Memory B cell (primary cell): ENCODE results near the gene DYRK3.

Experiments
- ATAC-seq: fragments of 150-1000 bp; cut with Tn5 transposase; 2 replicates; pipeline ENCODE4 v1.10.0; 2021; ENCODE audit warnings: low read depth, mild to moderate bottlenecking, moderate library complexity
- DNase-seq, 2 donors: peaks; one replicate each; pipeline ENCODE4 v3.0.0; 2022; ENCODE audit warnings: low spot score in 2 of 2
- H3K27ac Mint-ChIP-seq: one replicate; pipeline ENCODE4 v1.8.0; 2022; ENCODE audit warnings: mild to moderate bottlenecking, moderate library complexity, mixed read lengths
- H3K27me3 Mint-ChIP-seq: one replicate; pipeline ENCODE4 v1.8.0; 2022; ENCODE audit warnings: mixed read lengths
- H3K36me3 Mint-ChIP-seq: one replicate; pipeline ENCODE4 v1.8.0; 2022; ENCODE audit warnings: mild to moderate bottlenecking, mixed read lengths
- H3K4me1 Mint-ChIP-seq: one replicate; pipeline ENCODE4 v1.8.0; 2022; ENCODE audit warnings: mixed read lengths
- H3K4me3 Mint-ChIP-seq: one replicate; pipeline ENCODE4 v1.8.0; 2022; ENCODE audit warnings: mild to moderate bottlenecking, moderate library complexity, mixed read lengths
- H3K9me3 Mint-ChIP-seq: one replicate; pipeline ENCODE4 v1.8.0; 2022; ENCODE audit warnings: mixed read lengths

The DYRK3 gene

DNA sequence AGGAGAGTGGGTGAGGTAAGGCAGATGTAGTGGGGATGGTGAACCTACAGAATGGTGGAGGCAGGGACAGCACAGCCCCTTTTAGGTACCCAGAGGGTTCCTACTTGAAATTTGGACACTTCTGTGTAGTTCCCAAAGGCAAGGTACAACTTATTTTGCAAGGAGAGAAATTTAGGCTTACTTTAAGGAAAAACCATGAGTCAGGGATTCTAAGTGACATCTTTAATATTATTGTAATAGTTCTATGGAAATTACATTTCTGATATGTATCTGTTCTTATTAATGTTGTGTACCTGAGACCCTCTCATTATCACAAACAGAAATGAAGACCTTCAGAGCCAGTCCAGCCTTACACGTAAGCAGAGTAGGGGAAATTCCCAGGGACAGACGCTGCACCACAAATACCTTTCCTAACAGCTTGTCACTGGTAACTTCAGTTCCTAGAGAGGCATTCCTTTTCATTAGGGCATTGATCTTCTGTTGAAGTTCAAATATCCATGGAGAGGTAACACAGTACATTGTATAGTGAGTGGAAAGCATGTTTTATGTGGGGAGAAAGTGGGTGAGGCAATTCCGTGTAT is 7.9 kb downstream of the DYRK3 start:
- H3K9me3 Mint-ChIP-seq: no peaks in the 10 kb centered on the region
- no peaks in the 10 kb centered on the region for H3K4me1 Mint-ChIP-seq
- H3K27me3 Mint-ChIP-seq: peaks cover 4% of the 10 kb centered on the region
- H3K4me3 Mint-ChIP-seq: no peak overlapping the region
- DNase-seq: no peak
- ATAC-seq: no peak
- no peak overlapping the region for H3K27ac Mint-ChIP-seq
- H3K36me3 Mint-ChIP-seq: no peaks in the 10 kb centered on the region

DNA sequence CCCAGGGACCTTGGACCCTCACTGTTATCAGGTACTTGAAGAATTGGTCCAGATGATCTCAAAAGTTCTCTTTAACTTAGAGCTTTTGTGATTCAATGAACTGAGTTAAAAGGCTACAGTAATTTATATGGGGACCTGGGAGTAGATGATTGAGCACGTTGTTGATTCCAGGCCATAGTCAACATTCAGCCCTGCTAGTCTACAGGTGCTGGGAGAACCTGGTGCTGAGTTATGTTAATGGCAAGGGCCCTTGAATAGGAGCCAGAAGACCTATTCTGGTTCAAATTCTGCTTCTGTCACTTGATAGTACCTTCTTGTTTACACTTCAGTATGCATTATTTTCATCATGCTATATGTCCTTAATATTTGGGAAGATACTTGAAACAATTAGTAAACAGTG is 11.2 kb downstream of the DYRK3 start:
- H3K36me3 Mint-ChIP-seq: no peaks in the 10 kb centered on the region
- peaks cover 4% of the 10 kb centered on the region for H3K27me3 Mint-ChIP-seq
- ATAC-seq: no peak
- no peak for DNase-seq
- no peak overlapping the region for H3K4me3 Mint-ChIP-seq
- no peak overlapping the region for H3K27ac Mint-ChIP-seq
- no peaks in the 10 kb centered on the region for H3K9me3 Mint-ChIP-seq
- H3K4me1 Mint-ChIP-seq: no peaks in the 10 kb centered on the region

DNA sequence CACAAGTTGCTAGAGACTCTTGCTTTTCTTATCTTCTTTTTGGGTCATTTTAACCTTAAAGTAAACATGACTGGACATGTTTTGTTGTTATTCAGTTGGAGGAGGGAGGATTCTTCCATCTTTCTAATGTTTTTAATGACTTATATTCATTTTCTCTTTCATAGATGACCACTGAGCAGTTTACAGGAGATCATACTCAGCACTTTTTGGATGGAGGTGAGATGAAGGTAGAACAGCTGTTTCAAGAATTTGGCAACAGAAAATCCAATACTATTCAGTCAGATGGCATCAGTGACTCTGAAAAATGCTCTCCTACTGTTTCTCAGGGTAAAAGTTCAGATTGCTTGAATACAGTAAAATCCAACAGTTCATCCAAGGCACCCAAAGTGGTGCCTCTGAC is 11.9 kb downstream of the DYRK3 start:
- H3K36me3 Mint-ChIP-seq: no peaks in the 10 kb centered on the region
- no peak for ATAC-seq
- no peak for DNase-seq
- no peak overlapping the region for H3K4me3 Mint-ChIP-seq
- no peaks in the 10 kb centered on the region for H3K9me3 Mint-ChIP-seq
- no peaks in the 10 kb centered on the region for H3K4me1 Mint-ChIP-seq
- H3K27ac Mint-ChIP-seq: no peak overlapping the region
- peaks cover 4% of the 10 kb centered on the region for H3K27me3 Mint-ChIP-seq

DNA sequence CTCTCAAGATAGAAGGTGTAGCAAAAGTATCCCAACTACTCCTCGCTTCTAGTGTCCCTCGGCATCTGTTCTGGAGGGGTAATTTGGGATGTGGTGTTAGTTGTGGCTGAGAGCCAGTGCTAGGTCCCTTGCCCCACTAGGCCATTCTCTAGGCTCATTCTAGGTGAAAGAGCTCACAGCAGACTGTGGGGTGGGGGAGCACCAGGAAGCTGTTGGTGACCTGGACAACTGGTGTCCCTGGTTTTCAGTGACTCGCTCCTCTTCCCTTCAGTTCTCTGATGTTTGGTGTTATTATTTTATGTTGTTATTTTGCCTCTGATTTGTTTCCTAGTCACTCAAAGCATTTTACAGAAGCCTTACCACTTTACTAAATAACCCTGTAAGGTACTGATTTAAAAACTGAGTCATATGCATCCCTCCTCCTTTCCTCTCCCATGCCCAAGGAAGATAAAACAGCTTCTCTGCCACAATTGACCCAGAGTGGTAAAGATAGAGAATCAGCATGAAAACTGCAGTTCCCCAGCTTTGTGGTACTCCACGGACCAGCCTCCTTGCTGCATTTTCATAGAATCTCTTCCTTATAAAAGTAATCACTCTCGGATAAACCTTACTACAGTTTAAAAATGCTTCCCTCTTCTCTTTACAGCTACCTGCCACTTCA is 14.1 kb downstream of the DYRK3 start:
- Mint-ChIP-seq H3K4me3 (no peak overlapping the region), H3K9me3 (no peaks in the 10 kb centered on the region), H3K36me3 (no peaks in the 10 kb centered on the region), H3K27ac (no peak overlapping the region), H3K27me3 (no peaks in the 10 kb centered on the region), H3K4me1 (no peaks in the 10 kb centered on the region)
- no peak for ATAC-seq
- DNase-seq: no peak

DNA sequence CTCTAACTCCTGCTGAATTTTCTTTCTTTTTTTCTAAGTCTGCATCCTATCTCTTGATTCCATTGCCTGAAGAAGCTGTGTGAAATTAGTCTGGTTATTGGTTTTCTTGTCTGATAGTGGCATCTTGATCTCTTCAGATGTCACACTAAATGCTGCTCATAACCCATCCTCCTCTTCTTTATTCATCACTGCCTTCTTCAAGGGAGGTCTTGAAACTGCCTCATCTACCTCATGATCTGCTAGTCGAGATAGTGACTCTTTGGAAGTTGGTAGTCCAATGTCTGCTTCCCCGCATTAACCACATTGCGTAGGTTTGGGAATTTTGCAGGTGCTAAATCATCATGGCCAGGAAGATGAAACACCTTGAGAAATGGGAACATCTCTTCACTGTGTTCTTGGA is 15.7 kb downstream of the DYRK3 start:
- Mint-ChIP-seq H3K9me3 (no peaks in the 10 kb centered on the region), H3K27ac (no peak overlapping the region), H3K36me3 (no peaks in the 10 kb centered on the region), H3K4me3 (no peak overlapping the region), H3K4me1 (no peaks in the 10 kb centered on the region), H3K27me3 (no peaks in the 10 kb centered on the region)
- DNase-seq (no peak), ATAC-seq (no peak)

DNA sequence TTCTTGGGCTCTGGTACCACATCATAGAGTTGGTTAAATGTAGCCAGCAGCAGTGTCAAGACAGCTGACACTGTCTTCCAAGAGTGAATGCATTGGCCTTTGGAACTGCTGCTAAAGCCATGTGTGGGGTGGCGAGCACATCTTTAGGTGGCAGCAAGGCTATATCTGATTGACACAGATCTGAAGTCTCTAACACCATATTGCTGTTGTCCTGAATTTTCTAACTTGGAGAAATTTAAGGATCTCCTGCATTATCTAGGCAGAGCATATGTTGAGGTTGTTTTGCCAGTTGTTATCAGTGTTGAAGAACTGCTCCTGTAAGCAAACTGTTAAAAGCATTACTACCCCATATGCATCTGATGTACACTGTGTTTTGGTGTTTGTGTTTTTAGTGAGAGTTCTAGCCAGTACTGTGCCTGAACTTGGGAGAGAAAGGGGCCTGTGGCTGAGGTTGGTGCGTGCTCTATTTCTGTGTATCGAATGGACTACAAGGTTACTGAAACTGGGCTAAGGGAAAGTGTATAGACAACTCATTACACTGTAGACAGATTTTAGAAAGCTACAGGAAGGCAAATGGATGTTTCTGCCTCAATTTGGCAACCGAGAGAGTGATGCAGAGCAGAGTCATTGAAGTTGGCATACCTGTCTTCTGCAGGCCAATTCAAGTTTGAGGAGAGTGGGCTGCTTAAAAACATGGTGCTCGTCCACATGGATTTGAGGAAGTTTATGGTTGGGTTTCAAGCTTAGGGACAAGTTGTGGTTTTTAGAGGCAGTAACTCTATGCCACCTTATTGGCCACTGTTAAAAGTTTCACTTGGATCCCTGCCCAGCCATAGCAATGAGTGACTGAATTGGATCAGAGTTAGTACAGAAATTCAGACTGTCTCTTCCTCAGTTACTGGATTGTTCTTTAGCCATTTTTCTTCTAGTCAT is 16.9 kb downstream of the DYRK3 start:
- no peak overlapping the region for H3K4me3 Mint-ChIP-seq
- DNase-seq: no peak
- peaks cover under 1% of the 10 kb centered on the region for H3K4me1 Mint-ChIP-seq
- no peaks in the 10 kb centered on the region for H3K36me3 Mint-ChIP-seq
- no peak for ATAC-seq
- no peaks in the 10 kb centered on the region for H3K9me3 Mint-ChIP-seq
- H3K27me3 Mint-ChIP-seq: peaks cover 2% of the 10 kb centered on the region
- no peak overlapping the region for H3K27ac Mint-ChIP-seq

DNA sequence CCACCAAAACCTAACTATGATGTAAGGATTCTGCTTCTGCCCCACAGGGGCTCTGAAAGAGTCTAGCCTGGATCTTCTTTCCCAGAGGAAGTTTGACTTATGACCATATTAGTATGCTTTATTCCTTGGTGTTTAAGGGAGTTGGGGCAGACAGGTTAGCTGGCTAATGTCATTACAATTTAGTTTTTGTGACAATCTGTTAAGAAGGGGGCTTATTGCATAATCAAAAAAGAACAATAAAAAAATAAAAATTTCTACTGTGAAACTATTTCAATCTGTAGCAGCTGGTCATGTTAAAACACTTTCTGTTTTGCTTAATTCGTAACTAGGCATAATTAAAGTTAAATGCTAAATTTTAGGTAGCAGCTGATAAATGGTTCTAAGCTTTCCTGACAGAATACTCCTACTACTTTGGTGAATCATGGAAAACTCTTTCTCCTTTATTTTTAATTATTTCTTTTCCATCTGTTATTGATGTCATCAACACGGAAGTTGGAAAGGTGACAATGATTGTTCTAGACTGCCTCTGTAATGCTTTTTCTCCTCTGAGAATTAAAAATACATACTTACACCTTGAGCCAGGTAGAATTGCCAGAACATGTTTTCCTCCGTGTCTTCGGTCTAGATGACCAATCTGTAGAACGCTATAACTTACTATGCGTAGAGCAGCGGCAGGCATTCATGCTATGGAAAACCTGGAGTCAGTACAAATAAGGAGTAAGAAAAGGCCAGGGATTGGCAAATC is 18.6 kb downstream of the DYRK3 start:
- Mint-ChIP-seq H3K27ac (no peak overlapping the region), H3K4me3 (no peak overlapping the region), H3K4me1 (peaks cover 13% of the 10 kb centered on the region), H3K9me3 (no peaks in the 10 kb centered on the region), H3K27me3 (peaks cover 5% of the 10 kb centered on the region), H3K36me3 (no peaks in the 10 kb centered on the region)
- ATAC-seq (no peak), DNase-seq (no peak)

DNA sequence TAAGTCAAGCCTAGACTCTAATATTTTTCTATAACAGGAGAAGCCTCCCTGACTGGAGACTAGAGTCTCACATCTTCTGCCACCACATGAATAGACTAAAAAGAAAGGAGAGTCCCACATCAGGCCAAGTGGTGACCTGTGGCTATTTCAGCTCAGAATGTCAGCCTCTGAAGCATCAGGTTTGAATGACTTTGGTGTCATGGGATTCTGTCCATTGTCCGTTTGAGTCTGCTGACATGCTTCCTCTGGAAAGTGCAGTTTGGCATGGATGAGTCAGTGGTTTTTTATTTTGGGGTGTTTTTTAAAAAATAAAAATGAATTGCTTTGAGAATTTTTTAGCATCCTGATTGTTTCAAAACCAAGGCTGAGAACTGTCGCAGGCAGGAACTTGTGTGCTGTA is 19.5 kb downstream of the DYRK3 start:
- Mint-ChIP-seq H3K27me3 (peaks cover 5% of the 10 kb centered on the region), H3K4me3 (no peak overlapping the region), H3K36me3 (no peaks in the 10 kb centered on the region), H3K4me1 (peaks cover 13% of the 10 kb centered on the region), H3K9me3 (no peaks in the 10 kb centered on the region), H3K27ac (no peak overlapping the region)
- ATAC-seq (no peak), DNase-seq (no peak)

DNA sequence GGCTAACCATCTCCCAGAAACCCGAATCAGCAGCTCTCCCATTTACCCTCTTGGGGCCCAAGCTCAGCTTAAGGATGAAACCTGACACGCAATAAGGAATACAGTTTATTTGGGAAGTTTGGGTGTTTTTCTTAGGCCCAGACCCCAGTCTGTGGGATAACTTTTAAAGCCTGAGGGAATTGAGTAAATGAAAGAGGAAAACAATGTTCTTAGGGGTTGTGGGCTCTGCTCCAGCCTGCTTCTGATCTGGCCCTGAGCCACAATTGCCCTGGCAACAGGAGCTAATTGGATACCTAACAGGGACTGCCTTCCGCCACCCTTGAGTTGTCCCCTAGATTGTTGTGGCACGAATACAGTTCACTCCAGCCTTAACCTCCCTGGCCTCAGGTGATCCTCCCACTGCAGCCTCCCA is 20.1 kb downstream of the DYRK3 start:
- Mint-ChIP-seq H3K9me3 (no peaks in the 10 kb centered on the region), H3K27ac (no peak overlapping the region), H3K4me1 (peaks cover 13% of the 10 kb centered on the region), H3K4me3 (no peak overlapping the region), H3K27me3 (peaks cover 5% of the 10 kb centered on the region), H3K36me3 (no peaks in the 10 kb centered on the region)
- ATAC-seq: no peak
- DNase-seq: no peak

DNA sequence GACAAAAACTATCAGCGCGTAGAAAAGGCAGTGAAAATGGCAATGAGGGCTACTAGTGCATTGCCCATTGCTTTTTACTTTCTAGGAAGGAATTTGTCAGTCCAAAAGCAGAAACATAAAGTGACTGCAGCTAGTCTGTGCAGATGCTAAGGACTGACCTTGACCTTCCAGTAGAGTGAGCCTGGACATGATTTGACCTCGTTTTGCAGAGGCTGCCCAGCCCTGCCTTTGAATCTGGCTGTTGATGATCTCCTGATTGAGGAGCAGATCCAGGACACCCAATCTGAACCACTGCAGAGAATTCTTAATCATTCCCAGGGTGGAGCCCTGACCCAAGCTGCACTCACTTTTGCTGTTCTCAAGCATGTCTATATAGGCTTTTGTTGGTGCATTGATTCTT is 21.6 kb downstream of the DYRK3 start:
- Mint-ChIP-seq H3K27ac (no peak overlapping the region), H3K4me1 (peaks cover 13% of the 10 kb centered on the region), H3K4me3 (no peak overlapping the region), H3K27me3 (peaks cover 8% of the 10 kb centered on the region), H3K36me3 (no peaks in the 10 kb centered on the region), H3K9me3 (no peaks in the 10 kb centered on the region)
- DNase-seq: no peak
- no peak for ATAC-seq

DNA sequence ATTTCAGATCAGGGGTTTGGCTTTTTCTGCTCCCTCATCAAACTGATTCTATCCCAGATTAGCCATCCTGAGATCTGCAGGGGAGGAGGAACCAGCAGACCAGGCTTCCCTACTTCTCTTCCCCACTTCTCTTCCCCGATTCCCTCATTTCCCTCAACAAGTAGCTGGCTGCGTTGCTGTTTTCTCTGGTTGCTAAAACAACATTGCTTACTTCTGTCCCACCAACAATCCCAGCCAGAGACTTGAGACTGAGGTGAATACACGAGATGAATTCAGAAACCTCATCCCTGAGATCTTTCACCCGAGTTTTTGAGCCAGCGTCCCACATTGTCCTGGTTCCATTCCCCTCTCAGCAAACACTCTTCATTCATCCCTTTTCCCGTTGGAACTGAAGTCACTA is 22.4 kb downstream of the DYRK3 start:
- no peak overlapping the region for H3K27ac Mint-ChIP-seq
- H3K4me1 Mint-ChIP-seq: peaks cover 13% of the 10 kb centered on the region
- no peak overlapping the region for H3K4me3 Mint-ChIP-seq
- H3K36me3 Mint-ChIP-seq: no peaks in the 10 kb centered on the region
- peaks cover 11% of the 10 kb centered on the region for H3K27me3 Mint-ChIP-seq
- ATAC-seq (no peak), DNase-seq (no peak)
- no peaks in the 10 kb centered on the region for H3K9me3 Mint-ChIP-seq

DNA sequence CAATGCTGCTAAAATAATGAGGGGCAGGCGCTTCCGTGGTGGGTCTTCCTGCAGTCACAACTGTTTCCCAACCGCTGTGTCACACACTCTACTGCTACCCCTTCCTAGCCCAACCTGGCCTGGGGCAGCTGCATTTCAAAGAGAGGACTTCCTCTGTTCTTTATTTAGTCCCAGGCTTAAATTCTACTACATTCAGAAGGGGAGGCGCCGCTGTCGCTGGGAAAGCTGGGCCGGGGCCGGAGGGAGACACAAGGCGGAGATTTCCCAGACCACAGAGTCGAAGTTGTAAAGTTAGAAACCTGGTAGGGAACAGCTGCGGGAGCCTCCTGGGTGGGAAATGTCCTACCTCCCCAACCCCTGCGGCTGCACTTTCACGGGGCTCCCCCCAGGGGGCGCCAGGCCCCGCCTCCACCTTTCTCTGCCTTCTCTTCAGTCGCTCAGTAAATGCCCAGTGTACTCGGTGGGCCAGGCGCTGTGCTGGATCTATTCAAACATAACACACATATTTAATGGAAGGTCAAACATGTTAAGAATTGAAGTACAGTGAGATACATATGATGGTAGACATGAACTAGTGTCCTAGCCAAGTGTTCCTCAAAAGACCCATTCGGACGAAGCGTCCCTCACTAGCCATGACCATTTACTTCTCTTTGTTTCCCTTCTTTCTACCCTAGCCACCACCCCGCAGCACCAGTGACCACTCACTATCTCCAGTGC is 23.1 kb downstream of the DYRK3 start:
- peaks cover 14% of the 10 kb centered on the region for H3K4me1 Mint-ChIP-seq
- H3K4me3 Mint-ChIP-seq: peak overlapping the region; percentile 39
- H3K27ac Mint-ChIP-seq: no peak overlapping the region

DNA sequence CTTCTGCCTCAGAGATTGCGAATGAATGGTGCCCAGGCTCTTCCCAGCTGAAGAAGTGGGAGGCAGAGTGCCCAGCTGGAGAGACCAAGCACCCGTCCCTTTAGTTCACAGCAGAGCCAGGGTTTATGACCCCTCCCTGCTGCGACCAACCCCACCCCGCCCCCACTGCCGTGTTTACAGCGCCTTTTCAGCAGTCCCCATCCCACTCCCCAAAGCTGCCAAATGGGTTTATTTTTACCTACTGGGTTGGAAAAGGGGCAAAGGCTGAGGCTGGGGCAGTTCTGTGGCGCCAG is 23.6 kb downstream of the DYRK3 start:
- no peaks in the 10 kb centered on the region for H3K9me3 Mint-ChIP-seq
- H3K36me3 Mint-ChIP-seq: no peaks in the 10 kb centered on the region
- H3K4me3 Mint-ChIP-seq: no peak overlapping the region
- no peak overlapping the region for H3K27ac Mint-ChIP-seq
- DNase-seq: no peak
- peaks cover 11% of the 10 kb centered on the region for H3K27me3 Mint-ChIP-seq
- H3K4me1 Mint-ChIP-seq: peaks cover 17% of the 10 kb centered on the region
- ATAC-seq: no peak

More for the DNA sequence above, 23.1 kb downstream of the DYRK3 start:
- no peaks in the 10 kb centered on the region for H3K36me3 Mint-ChIP-seq
- no peaks in the 10 kb centered on the region for H3K9me3 Mint-ChIP-seq
- ATAC-seq (peak; percentile 86), DNase-seq (peak; percentile 58 to 68)
- peaks cover 11% of the 10 kb centered on the region for H3K27me3 Mint-ChIP-seq
